Measurements from ENCODE around the gene CRYBG2.

GRCh38 chr1:26353976-26354820 is at the start of gene CRYBG2:
- TF ChIP-seq, protein P1, sequence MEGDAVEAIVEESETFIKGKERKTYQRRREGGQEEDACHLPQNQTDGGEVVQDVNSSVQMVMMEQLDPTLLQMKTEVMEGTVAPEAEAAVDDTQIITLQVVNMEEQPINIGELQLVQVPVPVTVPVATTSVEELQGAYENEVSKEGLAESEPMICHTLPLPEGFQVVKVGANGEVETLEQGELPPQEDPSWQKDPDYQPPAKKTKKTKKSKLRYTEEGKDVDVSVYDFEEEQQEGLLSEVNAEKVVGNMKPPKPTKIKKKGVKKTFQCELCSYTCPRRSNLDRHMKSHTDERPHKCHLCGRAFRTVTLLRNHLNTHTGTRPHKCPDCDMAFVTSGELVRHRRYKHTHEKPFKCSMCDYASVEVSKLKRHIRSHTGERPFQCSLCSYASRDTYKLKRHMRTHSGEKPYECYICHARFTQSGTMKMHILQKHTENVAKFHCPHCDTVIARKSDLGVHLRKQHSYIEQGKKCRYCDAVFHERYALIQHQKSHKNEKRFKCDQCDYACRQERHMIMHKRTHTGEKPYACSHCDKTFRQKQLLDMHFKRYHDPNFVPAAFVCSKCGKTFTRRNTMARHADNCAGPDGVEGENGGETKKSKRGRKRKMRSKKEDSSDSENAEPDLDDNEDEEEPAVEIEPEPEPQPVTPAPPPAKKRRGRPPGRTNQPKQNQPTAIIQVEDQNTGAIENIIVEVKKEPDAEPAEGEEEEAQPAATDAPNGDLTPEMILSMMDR (IDR thresholded peaks at IDR 0.05 in 8 of 11, conservative IDR thresholded peaks at IDR 0.05 in 3 of 11) = no peak
- no peak for TF ChIP-seq POLR2AphosphoS5 (IDR thresholded peaks at IDR 0.05)
- TF ChIP-seq POLR2A (IDR thresholded peaks at IDR 0.05) = no peak

Measured in spleen (tissue), 7 donors.